GM12874 (cell line): Measurements from ENCODE around the gene SEC24D.

Experiments used
- TF ChIP-seq, protein P1 (sequence below): IDR thresholded peaks from 2 replicates; pipeline ENCODE4 v1.5.1; 2011; ENCODE audit warnings: low read depth, mild to moderate bottlenecking, control low read depth, low read length, moderate library complexity; ENCODE audit not compliant: insufficient read depth

SEC24D gene

GRCh38 chr4:118842055-118842454 lies 6.1 kb upstream of the SEC24D start:
- TF ChIP-seq, protein P1, sequence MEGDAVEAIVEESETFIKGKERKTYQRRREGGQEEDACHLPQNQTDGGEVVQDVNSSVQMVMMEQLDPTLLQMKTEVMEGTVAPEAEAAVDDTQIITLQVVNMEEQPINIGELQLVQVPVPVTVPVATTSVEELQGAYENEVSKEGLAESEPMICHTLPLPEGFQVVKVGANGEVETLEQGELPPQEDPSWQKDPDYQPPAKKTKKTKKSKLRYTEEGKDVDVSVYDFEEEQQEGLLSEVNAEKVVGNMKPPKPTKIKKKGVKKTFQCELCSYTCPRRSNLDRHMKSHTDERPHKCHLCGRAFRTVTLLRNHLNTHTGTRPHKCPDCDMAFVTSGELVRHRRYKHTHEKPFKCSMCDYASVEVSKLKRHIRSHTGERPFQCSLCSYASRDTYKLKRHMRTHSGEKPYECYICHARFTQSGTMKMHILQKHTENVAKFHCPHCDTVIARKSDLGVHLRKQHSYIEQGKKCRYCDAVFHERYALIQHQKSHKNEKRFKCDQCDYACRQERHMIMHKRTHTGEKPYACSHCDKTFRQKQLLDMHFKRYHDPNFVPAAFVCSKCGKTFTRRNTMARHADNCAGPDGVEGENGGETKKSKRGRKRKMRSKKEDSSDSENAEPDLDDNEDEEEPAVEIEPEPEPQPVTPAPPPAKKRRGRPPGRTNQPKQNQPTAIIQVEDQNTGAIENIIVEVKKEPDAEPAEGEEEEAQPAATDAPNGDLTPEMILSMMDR: no peak

DNA sequence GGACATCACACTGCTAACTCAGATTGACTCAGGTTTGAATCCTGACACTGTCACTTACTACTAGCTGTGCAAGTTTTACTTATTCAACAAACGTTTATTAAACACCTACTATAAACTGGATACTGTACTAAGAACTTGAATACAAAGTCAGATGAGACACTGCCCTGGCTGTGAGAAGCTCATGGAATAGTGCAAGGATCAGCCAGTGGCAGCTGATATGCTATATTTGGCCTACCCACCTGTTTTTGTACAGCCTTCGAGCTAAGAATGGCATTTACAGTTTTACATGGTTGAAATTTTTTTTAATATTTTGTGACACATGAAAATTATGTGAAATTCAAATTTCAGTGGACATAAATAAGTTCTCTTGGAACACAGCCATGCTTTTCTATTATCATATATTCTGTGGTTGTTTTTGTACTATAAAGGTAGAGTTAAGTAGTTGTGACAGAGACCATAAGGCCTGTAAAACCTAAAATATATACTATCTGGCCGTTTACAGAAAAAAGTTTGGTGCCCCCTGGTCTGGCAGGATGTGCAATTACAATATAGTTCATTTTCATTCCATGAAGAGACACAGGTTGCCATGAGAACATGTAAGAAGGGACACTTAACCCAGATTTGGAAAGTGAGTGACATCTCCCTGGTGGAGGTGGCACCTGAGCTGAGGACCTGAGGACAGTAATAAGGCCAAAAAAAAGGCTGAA lies 3.4 kb upstream of the SEC24D start:
- TF ChIP-seq, protein P1: no peak

GRCh38 chr4:118837121-118837507 lies 1.2 kb upstream of the SEC24D start:
- TF ChIP-seq, protein P1: no peak

GRCh38 chr4:118836301-118837120 lies 585 bp upstream of the SEC24D start:
- TF ChIP-seq, protein P1: no peak

GRCh38 chr4:118834960-118835569 lies 861 bp downstream of the SEC24D start:
- TF ChIP-seq, protein P1: no peak

DNA sequence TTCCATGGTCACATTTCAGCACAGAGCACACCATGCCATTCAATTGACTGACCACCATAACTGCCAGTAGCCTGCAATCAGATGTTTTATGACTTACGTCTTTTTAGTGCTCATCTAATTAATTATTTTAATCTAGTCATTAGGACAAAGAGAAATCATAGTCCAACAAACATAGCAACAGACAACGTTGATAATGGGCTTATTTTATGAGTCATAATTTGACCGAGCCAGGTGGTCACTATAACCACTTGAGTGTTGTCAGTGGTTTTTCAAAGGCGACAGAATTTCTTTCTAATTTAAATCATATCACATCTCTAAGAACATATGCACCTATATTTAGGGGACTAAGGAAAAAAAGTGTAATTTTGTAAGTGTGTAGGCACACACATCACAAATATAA lies 1.9 kb downstream of the SEC24D start:
- TF ChIP-seq, protein P1: no peak

GRCh38 chr4:118833192-118833820 lies 2.6 kb downstream of the SEC24D start:
- TF ChIP-seq, protein P1: no peak
